GM19239 (cell line): Measurements from ENCODE around the gene SNRNP25.

ENCODE experiments used
- DNase-seq: peaks from one replicate; pipeline ENCODE4 v3.0.0; 2011; ENCODE audit warnings: low spot score; ENCODE audit not compliant: insufficient read length
- FAIRE-seq: peaks from 2 replicates; lab custom pipeline; 2011; peaks lifted over from hg19 to GRCh38; lab: Jason Lieb, UNC

Gene SNRNP25

GRCh38 chr16:89391-90302 is 36.0 kb downstream of the SNRNP25 start:
- DNase-seq (no peak), FAIRE-seq (no peak)

DNA sequence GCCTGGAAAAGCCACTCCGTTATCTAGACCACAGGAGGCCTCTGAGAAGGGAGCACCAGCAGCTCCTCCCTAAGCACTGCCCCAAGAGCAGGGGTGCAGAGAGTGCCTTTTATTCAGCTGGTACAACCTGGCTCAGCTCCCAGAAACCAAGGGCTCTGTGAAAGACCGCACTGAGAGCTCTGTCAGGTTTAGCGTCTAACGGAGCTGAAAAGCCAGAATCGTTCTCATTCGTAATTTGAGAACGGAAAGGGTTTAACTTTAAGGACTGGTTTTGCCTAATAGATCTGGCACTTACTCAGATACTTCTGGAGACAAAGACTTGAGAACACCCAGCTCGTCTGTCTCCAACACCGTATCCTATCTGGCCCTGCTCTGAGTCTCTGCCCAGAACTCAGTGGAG is 37.9 kb downstream of the SNRNP25 start:
- no peak for FAIRE-seq
- no peak for DNase-seq

DNA sequence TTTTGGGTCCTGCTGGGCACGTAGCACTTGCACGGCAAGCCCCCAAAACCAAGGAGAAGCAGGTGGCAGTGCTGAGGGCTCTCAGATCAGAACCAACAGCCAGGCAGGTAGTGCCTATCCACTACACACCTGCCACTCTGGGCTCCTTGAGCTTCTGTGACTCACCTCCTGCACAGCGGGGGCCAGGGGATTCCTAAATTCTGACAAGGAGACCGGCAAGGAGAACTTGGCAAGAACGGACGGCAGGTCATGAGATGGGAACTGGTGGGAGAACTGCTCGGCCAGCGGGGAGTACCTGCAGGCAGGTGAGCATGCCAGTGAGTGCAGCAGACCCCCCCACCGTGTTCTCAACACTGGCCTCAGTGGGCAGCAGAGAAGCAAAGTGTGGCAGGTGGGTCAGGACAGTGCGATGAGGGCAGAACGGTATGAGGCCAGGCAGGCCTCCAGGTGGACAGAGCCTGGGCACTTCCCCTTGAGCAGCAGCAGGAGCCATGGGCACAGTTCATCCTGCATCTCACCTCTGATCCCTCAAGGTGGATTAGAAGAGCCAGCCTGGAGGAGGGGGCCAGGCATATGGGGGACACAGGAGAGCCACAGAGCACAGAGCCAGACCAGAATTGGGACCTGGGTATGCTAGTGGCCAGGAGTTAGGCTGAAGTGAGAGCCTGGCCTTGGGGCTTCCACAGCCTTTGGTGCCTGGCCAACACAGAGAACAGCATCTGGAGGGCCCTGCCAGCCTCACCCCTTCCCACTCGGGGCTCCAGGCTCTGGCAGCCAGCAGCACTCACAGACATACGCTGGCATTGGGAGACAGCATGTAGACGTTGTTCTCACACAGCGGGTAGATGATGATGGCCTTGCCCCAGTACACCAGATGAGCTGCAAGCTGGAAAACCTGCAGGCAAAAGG is 39.1 kb downstream of the SNRNP25 start:
- FAIRE-seq (no peak), DNase-seq (no peak)

DNA sequence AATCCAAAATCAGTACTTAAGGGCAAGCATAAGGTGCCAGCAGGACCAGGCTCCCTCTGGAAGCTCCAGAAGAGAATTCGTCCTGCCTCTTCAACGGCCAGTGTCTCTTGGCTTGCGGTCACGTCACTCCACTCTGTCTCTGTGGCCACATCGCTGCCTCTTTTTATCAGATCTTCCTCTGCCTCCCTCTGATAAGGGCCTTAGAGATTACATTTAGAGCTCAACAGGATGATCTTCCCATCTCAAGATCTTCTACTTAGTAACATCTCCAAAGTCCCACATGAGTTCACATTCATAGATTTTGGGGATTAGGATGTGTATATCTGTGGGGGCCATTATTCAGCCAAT is 41.3 kb downstream of the SNRNP25 start:
- DNase-seq (no peak), FAIRE-seq (no peak)

DNA sequence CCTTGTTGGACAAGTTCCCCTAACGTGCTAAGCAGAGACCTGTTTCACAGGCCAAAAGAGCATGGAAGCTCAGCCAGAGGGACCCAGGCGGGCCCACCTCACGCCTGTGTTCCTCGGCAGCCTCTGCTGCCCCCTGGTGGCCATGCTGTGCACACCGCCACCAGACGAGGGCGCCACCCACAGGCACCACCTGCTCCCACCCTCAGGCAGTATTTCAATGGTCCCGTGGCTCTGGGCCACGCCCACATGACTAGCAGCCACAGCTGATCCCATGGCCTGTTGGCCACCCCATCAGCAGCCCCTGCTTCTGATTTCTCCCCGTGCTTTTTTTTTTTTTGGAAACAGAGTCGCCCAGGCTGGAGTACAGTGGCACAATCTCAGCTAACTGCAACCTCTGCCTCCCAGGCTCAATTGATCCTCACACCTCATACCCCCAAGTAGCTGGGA is 43.3 kb downstream of the SNRNP25 start:
- DNase-seq (peak; percentile 96), FAIRE-seq (peak; percentile 90)

- no peak for FAIRE-seq
- DNase-seq = no peak
Observed at GRCh38 chr16:97822-98221, 44.2 kb downstream of the SNRNP25 start.

GRCh38 chr16:100989-101388 is 47.4 kb downstream of the SNRNP25 start:
- no peak for FAIRE-seq

DNA sequence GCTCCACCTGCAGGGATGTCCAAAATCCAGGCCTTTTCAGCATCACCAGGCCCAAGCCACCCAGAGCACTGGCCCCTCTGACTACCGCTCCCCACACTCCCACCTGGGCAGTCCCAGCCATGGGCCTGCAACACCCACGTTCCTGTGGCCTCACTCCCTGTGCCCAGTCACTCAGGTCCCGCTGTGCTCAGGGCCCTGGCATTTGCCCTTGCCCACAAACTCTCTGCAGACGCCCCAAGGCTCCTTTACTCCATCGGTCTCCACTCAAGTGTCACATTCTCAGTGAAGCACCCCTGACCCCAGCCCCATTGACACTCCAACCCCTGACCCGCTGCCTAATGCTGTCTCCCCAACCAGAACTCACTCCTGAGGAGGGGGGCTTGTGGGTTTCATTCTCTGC is 48.0 kb downstream of the SNRNP25 start:
- no peak for DNase-seq
- no peak for FAIRE-seq

More at GRCh38 chr16:100989-101388, 47.4 kb downstream of the SNRNP25 start:
- no peak for DNase-seq

DNA sequence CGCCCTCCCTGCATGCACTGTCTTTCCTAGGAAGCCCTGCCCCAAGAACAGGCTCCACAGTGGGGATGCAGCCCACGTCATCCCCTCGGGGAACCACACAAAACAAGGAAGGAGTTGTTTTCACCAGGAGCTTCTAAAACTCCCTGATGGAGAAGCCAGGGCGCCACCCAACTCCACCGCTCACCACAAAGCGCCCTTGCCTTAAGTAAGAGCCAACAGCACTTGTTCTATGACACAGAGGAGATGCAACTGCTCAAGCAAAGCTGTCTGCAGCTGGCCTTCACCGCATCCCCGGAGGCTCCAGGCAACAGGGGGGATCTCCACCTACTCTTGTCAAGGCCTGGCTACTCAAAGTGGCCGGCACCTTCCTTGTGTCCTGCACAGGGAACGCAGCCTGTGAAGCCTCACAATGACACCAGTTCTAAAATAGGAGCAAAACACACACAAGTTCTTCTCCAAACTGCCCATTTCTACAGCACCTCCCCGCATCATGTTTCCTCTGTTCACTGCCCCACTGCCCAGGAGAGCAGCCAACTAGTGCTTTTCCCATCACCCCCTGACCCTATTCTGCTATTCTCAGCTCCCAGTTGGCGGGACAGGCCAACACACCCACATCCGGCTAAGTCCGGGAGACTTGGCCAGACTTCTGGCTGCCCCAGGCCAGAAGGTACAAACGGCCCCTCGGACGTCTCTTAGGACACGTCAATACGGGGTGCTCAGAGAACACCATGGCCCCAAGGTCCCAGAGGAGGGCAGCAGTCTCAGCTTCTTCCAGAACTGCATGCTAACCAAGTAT is 48.6 kb downstream of the SNRNP25 start:
- DNase-seq = no peak
- FAIRE-seq = no peak

- FAIRE-seq (no peak), DNase-seq (no peak)
Observed at GRCh38 chr16:104355-104754, 50.7 kb downstream of the SNRNP25 start.

GRCh38 chr16:104928-105327 is 51.3 kb downstream of the SNRNP25 start:
- no peak for DNase-seq
- FAIRE-seq = no peak

- DNase-seq (no peak), FAIRE-seq (no peak)
Observed at GRCh38 chr16:105521-105920, 51.9 kb downstream of the SNRNP25 start.

DNA sequence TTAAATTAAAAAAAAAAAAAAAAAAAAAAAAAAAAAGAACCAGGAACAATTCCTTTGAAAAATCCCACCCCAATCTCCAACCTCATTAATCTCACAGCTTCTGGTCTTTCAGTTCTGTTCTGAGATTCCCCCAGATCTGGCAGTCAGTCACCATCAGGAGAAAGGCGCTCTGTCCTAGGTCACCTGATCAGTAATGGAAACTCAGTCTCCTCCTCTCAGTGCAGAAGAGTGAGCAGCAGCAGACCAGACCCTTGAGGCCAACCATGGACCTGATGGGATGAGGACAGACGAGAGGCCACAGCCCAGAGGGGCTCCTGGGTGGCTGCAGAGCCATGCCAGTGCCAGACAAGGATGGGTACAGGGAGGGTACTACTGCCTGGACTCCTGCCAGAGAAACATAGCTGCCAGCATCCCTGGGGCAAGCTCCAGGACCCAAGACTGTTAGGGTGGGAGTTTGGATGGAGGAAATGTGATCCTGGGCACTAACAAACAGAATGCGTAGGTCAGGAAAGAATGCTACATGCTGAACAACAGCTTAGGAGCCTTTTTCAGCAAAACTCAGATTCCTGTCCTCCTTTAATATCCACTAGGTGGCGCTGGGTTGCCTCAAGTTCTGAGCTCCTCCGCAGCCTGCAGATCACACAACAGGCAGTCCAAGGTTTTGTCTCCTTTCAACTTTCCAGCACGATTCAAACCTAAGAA is 53.1 kb downstream of the SNRNP25 start:
- FAIRE-seq (peak; percentile 79), DNase-seq (peak; percentile 74)
